ENCODE measurements around the gene FOXM1. TPM values are rescaled to one million over a fixed set of nuclear protein-coding genes. Genes with fewer than 3 reads are reported as not detected.

The FOXM1 gene
- total RNA-seq, 1 donor from 2014 or later = 38.2 TPM

- H3K4me1 Mint-ChIP-seq = peaks cover 25% of the 10 kb centered on the region
- no peaks in the 10 kb centered on the region for H3K27me3 ChIP-seq
- no peak overlapping the region for H3K27ac ChIP-seq
- no peaks in the 10 kb centered on the region for H3K9me3 ChIP-seq (ENCODE audit: low read depth)
- TF ChIP-seq EZH2 (IDR thresholded peaks at IDR 0.05) (no peak), EZH2phosphoT487 (IDR thresholded peaks at IDR 0.05) (no peak), CTCF (IDR thresholded peaks at IDR 0.05) (no peak)
- no peak overlapping the region for H3K4me3 Mint-ChIP-seq
- peaks cover 17% of the 10 kb centered on the region for H3K4me1 ChIP-seq
- no peaks in the 10 kb centered on the region for H3K9me3 Mint-ChIP-seq
- H3K36me3 ChIP-seq = no peaks in the 10 kb centered on the region
- no peak overlapping the region for H3K27ac Mint-ChIP-seq
- H3K4me2 ChIP-seq = no peak overlapping the region
- no peaks in the 10 kb centered on the region for H3K79me2 ChIP-seq (ENCODE audit: low read depth)
- H3K4me3 ChIP-seq = no peak overlapping the region
- no peak for DNase-seq (ENCODE audit: low spot score)
- peaks cover 3% of the 10 kb centered on the region for H3K27me3 Mint-ChIP-seq (ENCODE audit: insufficient read depth, low read depth)
- H2AFZ ChIP-seq (replicated peaks) = no peak overlapping the region
- peaks cover 2% of the 10 kb centered on the region for H3F3A ChIP-seq (ENCODE audit: low read depth)
- H3K9ac ChIP-seq = no peak overlapping the region
- H4K20me1 ChIP-seq (ENCODE audit: low read depth) = peaks cover 5% of the 10 kb centered on the region
- H3K36me3 Mint-ChIP-seq = peaks cover 5% of the 10 kb centered on the region
Observed at GRCh38 chr12:2833810-2834209, 43.2 kb downstream of the FOXM1 start.

- Mint-ChIP-seq H3K4me1 (peaks cover 25% of the 10 kb centered on the region), H3K27me3 (ENCODE audit: insufficient read depth, low read depth) (peaks cover 8% of the 10 kb centered on the region), H3K4me3 (no peak overlapping the region), H3K9me3 (no peaks in the 10 kb centered on the region), H3K27ac (peak overlapping the region; percentile 77), H3K36me3 (peaks cover 5% of the 10 kb centered on the region)
- Histone ChIP-seq H3K4me1 (peaks cover 17% of the 10 kb centered on the region), H3K4me2 (no peak overlapping the region), H3K36me3 (no peaks in the 10 kb centered on the region), H3K9me3 (ENCODE audit: low read depth) (no peaks in the 10 kb centered on the region), H2AFZ (replicated peaks) (no peak overlapping the region), H3K9ac (no peak overlapping the region), H4K20me1 (ENCODE audit: low read depth) (peaks cover 5% of the 10 kb centered on the region), H3F3A (ENCODE audit: low read depth) (peaks cover 2% of the 10 kb centered on the region), H3K27ac (no peak overlapping the region), H3K4me3 (no peak overlapping the region), H3K79me2 (ENCODE audit: low read depth) (no peaks in the 10 kb centered on the region), H3K27me3 (no peaks in the 10 kb centered on the region)
- DNase-seq (ENCODE audit: low spot score) = no peak
- TF ChIP-seq EZH2 (IDR thresholded peaks at IDR 0.05) = no peak
- TF ChIP-seq CTCF (IDR thresholded peaks at IDR 0.05) = no peak
- no peak for TF ChIP-seq EZH2phosphoT487 (IDR thresholded peaks at IDR 0.05)
Observed at GRCh38 chr12:2833327-2833726, 43.6 kb downstream of the FOXM1 start.

GRCh38 chr12:2832550-2833127, 44.3 kb downstream of the FOXM1 start:
- Mint-ChIP-seq H3K27me3 (ENCODE audit: insufficient read depth, low read depth) (peaks cover 11% of the 10 kb centered on the region), H3K4me1 (peaks cover 25% of the 10 kb centered on the region), H3K27ac (no peak overlapping the region), H3K4me3 (no peak overlapping the region), H3K9me3 (no peaks in the 10 kb centered on the region), H3K36me3 (peaks cover 9% of the 10 kb centered on the region)
- Histone ChIP-seq H3K27ac (no peak overlapping the region), H3K4me2 (no peak overlapping the region), H2AFZ (replicated peaks) (no peak overlapping the region), H4K20me1 (ENCODE audit: low read depth) (peaks cover 5% of the 10 kb centered on the region), H3K27me3 (no peaks in the 10 kb centered on the region), H3F3A (ENCODE audit: low read depth) (peaks cover 2% of the 10 kb centered on the region), H3K4me3 (no peak overlapping the region), H3K36me3 (no peaks in the 10 kb centered on the region), H3K4me1 (peaks cover 17% of the 10 kb centered on the region), H3K9me3 (ENCODE audit: low read depth) (no peaks in the 10 kb centered on the region), H3K9ac (no peak overlapping the region), H3K79me2 (ENCODE audit: low read depth) (no peaks in the 10 kb centered on the region)
- DNase-seq (ENCODE audit: low spot score) = no peak
- TF ChIP-seq EZH2phosphoT487 (IDR thresholded peaks at IDR 0.05) (no peak), CTCF (IDR thresholded peaks at IDR 0.05) (no peak), EZH2 (IDR thresholded peaks at IDR 0.05) (no peak)
